GM19328 (cell line): ENCODE results near the gene SIRT7.

ENCODE experiments used
- ATAC-seq: cut with Tn5 transposase; IDR thresholded peaks from one replicate; pipeline ENCODE4 v1.9.1; 2021; ENCODE audit warnings: mild to moderate bottlenecking, moderate library complexity; ENCODE audit not compliant: unreplicated experiment

SIRT7 gene

GRCh38 chr17:81921996-81922565 is 4.1 kb upstream of the SIRT7 start:
- no peak for ATAC-seq

DNA sequence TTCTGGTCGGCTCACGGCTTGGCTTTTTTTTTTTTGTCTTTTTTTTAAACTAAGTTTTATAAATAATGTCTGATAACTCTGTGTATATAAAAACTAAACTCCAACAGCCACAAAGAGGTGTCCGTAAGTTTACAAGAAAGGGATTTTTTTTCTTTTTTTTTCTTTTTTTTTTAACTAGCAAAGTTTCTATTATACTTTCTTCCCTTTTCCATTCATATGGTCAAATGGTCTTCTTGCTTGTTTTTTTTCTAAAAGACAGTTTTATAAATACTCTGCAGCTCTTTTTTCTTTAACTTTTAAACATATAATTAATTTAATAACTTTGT is 3.5 kb upstream of the SIRT7 start:
- no peak for ATAC-seq

GRCh38 chr17:81920612-81921536 is 2.9 kb upstream of the SIRT7 start:
- ATAC-seq = no peak

- ATAC-seq = no peak
Measured at GRCh38 chr17:81918832-81919545, 1.0 kb upstream of the SIRT7 start.

DNA sequence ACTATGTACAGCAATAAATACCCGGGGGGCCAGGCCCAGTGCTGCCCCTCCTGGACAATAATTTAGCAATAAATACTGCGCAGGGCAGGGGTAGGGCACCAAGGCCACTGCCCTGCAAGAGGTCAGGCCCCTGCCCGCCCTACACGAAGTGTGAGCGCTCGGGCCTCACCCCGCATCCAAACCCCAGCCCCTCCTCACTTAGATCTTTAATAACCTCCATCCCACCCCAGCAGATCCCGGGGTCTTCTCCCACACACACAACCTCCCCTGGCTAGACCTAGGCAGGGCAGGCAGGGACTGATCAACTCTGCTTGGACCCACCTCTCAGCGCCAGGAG is 325 bp upstream of the SIRT7 start:
- ATAC-seq = peak; percentile 14

GRCh38 chr17:81916234-81917001 is 1.6 kb downstream of the SIRT7 start:
- ATAC-seq = no peak

DNA sequence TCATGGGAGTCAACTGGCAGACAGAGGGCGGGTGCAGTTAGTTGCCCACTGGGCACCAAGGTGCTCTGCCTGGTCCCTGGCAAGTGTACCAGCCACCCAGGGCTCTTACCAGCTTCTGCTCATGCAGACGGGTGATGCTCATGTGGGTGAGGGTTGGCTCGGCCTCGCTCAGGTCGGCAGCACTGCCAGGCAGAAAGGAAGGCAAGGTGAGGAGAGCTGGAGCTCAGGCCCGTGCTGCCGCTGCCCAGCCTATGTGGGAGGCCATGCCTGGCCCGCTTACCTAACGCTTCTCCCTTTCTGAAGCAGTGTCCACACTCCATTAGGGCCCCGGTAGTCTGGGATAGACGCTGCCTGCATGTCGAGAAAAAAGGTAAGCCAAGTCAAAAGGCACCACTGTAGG is 2.6 kb downstream of the SIRT7 start:
- ATAC-seq = no peak

- no peak for ATAC-seq
Measured at GRCh38 chr17:81914103-81914850, 3.7 kb downstream of the SIRT7 start.

- no peak for ATAC-seq
Measured at GRCh38 chr17:81913394-81914102, 4.4 kb downstream of the SIRT7 start.

- ATAC-seq = no peak
Measured at GRCh38 chr17:81912441-81913309, 5.3 kb downstream of the SIRT7 start.

DNA sequence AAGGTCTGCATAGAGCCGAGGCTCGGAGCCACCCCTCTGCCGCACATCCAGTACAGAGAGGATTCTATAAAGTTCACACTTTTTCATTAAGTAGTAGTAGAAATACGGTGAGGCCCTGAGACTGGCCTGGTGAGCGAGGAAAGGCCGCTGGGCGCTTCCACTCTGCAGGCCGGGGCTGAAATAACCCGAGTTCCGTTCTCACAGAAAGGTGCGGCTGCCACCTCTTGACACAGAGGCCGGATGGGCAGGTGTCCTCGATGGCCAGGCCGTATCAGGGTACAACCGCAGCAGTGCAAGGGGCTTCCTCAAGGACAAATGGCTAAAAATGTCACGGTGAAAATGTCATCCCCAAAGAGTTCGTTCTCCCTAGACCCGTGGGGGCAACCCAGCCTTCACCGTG is 6.0 kb downstream of the SIRT7 start:
- no peak for ATAC-seq

DNA sequence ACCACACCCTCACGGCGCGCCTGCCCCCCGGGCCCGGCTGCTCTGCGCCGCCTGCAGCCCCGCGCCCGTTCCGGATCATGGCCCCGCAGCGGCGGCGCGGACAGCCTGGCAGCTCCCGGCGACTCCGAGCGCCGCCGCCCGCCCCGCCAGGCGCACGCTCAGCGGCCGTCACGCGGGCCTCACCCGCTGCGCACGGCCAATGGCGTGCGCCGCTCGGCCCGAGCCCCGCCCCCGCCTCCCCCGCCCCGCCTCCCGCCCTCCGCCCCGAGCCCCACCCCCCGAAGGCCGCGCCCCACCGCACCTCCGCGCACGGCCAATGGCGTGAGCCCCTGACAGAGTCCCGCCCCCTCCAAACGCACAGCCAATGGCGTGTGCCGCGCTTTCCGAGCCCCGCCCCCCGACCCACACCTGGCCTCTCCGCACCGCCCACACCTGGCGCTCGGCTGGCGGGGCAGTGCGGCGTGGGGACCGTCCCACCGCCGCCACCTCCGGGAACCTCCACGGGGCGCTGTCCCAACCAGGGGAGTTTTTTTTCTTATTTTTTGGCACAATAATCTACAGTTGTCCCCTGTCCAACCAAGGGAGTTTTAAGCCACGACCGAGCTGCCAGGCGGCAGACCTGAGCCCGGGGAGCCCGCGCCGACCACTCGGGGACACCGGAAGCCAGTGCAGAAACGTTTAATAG is 6.6 kb downstream of the SIRT7 start, which contains the start of gene PCYT2:
Gene PCYT2 (minus strand): TSS at position 123 of the 685 bp plus-strand sequence. CDS start 44 bp downstream, at position 79.
- ATAC-seq = peak; percentile 69

DNA sequence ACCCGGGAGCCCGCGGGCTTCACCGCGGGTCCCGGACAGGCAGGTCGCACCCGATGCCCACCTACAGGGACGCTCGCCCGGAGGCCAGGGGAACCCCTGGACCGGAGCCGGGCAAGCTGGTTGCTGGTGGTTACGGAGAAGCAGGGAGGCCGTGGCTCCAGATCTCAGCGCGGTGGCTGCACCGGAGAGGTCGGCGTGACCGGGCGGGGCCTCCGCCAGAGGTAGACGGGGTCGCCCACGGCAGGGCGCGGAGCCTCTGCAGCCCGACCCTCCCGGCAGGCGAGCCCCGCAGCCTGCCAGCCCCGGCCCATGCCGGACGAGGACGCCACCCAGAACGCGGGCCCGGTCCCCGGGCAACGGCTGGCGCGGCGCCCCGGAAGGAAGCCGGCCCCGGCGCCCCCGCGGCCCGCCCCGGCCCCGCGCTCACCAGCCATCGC is 7.1 kb downstream of the SIRT7 start:
- peak; percentile 27 for ATAC-seq

GRCh38 chr17:81909966-81910839 is 7.8 kb downstream of the SIRT7 start:
- ATAC-seq = no peak

- ATAC-seq = no peak
Measured at GRCh38 chr17:81909231-81909630, 8.7 kb downstream of the SIRT7 start.

DNA sequence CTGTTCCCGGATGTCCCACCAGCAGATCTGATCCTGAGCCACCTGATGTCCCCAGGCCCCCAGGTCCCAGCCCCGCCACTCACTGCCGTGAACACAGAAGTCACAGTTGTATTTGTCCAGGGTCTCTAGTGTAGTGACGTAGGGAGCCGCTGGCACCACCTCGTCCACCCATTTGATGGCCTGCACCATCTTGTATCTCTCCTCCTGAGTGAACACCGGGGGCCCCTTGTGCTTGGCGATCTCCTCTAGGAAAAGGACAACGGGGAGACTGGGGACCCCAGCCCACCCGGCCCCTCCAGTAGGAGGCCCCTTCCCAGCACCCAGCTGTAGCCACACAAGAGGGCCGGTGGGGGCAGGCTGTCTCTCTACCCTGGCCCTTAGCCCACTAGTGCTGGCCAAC is 9.2 kb downstream of the SIRT7 start:
- no peak for ATAC-seq
